KMS-11 (cell line): ENCODE results near the gene SIRPB1.

Experiments used
- H2AFZ ChIP-seq: fragments of 200-600 bp; sonication (generic); 2 replicates; pipeline ENCODE4 v1.6.1; 2016; ENCODE audit warnings: antibody characterized with exemption, mixed run types, low read depth
- H3K27ac ChIP-seq: fragments of 200-600 bp; sonication (generic); 2 replicates; pipeline ENCODE4 v1.6.1; 2016; ENCODE audit warnings: mild to moderate bottlenecking, mixed run types
- H3K27me3 ChIP-seq: fragments of 200-600 bp; sonication (generic); 2 replicates; pipeline ENCODE4 v1.6.1; 2017; ENCODE audit warnings: mild to moderate bottlenecking, low read depth, mixed run types, moderate library complexity; ENCODE audit not compliant: insufficient read depth
- H3K36me3 ChIP-seq: fragments of 200-600 bp; sonication (generic); 2 replicates; pipeline ENCODE4 v1.6.1; 2017; ENCODE audit warnings: mild to moderate bottlenecking, mixed run types; ENCODE audit not compliant: insufficient read depth
- H3K4me1 ChIP-seq: fragments of 200-600 bp; sonication (generic); 2 replicates; pipeline ENCODE4 v1.6.1; 2016; ENCODE audit warnings: mild to moderate bottlenecking, low read depth, mixed run types; ENCODE audit not compliant: poor library complexity, severe bottlenecking
- H3K4me2 ChIP-seq: fragments of 200-600 bp; sonication (generic); 2 replicates; pipeline ENCODE4 v1.7.0; 2016; ENCODE audit warnings: mild to moderate bottlenecking, mixed run types
- H3K4me3 ChIP-seq: fragments of 200-600 bp; sonication (generic); IDR thresholded peaks from 2 replicates; pipeline ENCODE4 v1.6.1; 2017; ENCODE audit warnings: low read depth, low read length, mixed read lengths; ENCODE audit not compliant: insufficient read depth
- H3K79me2 ChIP-seq: fragments of 200-600 bp; sonication (generic); 2 replicates; pipeline ENCODE4 v1.6.1; 2016; ENCODE audit warnings: low read depth, mixed run types; ENCODE audit not compliant: insufficient read depth
- H3K9ac ChIP-seq: fragments of 200-600 bp; sonication (generic); 2 replicates; pipeline ENCODE4 v1.6.1; 2016; ENCODE audit warnings: mild to moderate bottlenecking, mixed run types
- H4K20me1 ChIP-seq: fragments of 200-600 bp; sonication (generic); 2 replicates; pipeline ENCODE4 v1.6.1; 2016; ENCODE audit warnings: mild to moderate bottlenecking, mixed run types; ENCODE audit not compliant: insufficient read depth
- CTCF ChIP-seq: fragments of 200-600 bp; sonication (generic); conservative IDR thresholded peaks from 2 replicates; pipeline ENCODE4 v1.6.1; 2017; ENCODE audit warnings: low read depth, mild to moderate bottlenecking, antibody characterized with exemption, low read length, moderate library complexity, mixed read lengths

The SIRPB1 gene

GRCh38 chr20:1660246-1660645 lies 40.4 kb upstream of the SIRPB1 start:
- Histone ChIP-seq H2AFZ (no peak overlapping the region), H3K27me3 (no peaks in the 10 kb centered on the region), H3K27ac (no peak overlapping the region)

GRCh38 chr20:1657556-1658334 lies 37.9 kb upstream of the SIRPB1 start, which contains the start of gene SIRPG:
Gene SIRPG, minus strand, starts transcription at chr20:1657779. Its CDS starts 65 bp downstream, at chr20:1657714.
- Histone ChIP-seq H3K27me3 (no peaks in the 10 kb centered on the region), H3K27ac (no peak within 1 kb of the TSS), H2AFZ (no peak within 1 kb of the TSS), H3K79me2 (no peaks in the 10 kb centered on the region), H3K4me1 (no peaks in the 10 kb centered on the region), H3K9ac (no peak within 1 kb of the TSS), H3K4me2 (no peak within 1 kb of the TSS), H4K20me1 (no peaks in the 10 kb centered on the region), H3K4me3 (no peak within 1 kb of the TSS), H3K36me3 (no peaks in the 10 kb centered on the region)
- no peak for TF ChIP-seq CTCF

More at GRCh38 chr20:1660246-1660645, 40.4 kb upstream of the SIRPB1 start:
- Histone ChIP-seq H3K9ac (no peak overlapping the region), H3K4me3 (no peak overlapping the region), H3K36me3 (no peaks in the 10 kb centered on the region), H3K79me2 (no peaks in the 10 kb centered on the region), H3K4me1 (no peaks in the 10 kb centered on the region), H4K20me1 (no peaks in the 10 kb centered on the region), H3K4me2 (no peak overlapping the region)
- no peak for TF ChIP-seq CTCF

GRCh38 chr20:1656844-1657243 lies 37.0 kb upstream of the SIRPB1 start:
- Histone ChIP-seq H3K36me3 (no peaks in the 10 kb centered on the region), H3K27me3 (no peaks in the 10 kb centered on the region), H3K27ac (no peak overlapping the region), H3K4me3 (no peak overlapping the region), H2AFZ (no peak overlapping the region), H3K4me2 (no peak overlapping the region), H3K4me1 (no peaks in the 10 kb centered on the region), H3K79me2 (no peaks in the 10 kb centered on the region), H4K20me1 (no peaks in the 10 kb centered on the region), H3K9ac (no peak overlapping the region)
- TF ChIP-seq CTCF = no peak

GRCh38 chr20:1654996-1655395 lies 35.2 kb upstream of the SIRPB1 start:
- H3K4me2 ChIP-seq = no peak overlapping the region
- no peak overlapping the region for H3K27ac ChIP-seq
- H3K79me2 ChIP-seq = no peaks in the 10 kb centered on the region
- no peak overlapping the region for H3K9ac ChIP-seq
- H3K4me1 ChIP-seq = no peaks in the 10 kb centered on the region
- no peak for TF ChIP-seq CTCF
- no peaks in the 10 kb centered on the region for H3K27me3 ChIP-seq
- H3K4me3 ChIP-seq = no peak overlapping the region
- no peak overlapping the region for H2AFZ ChIP-seq
- H4K20me1 ChIP-seq = no peaks in the 10 kb centered on the region
- H3K36me3 ChIP-seq = no peaks in the 10 kb centered on the region
